HG02798 (cell line): ENCODE results near the gene TTC16.
"Not testable (repeated sequence)": the region's sequence is repeated elsewhere in the genome, so short reads cannot be mapped to it uniquely, and the experiment has no call there.

Source experiments
- ATAC-seq: cut with Tn5 transposase; IDR thresholded peaks from one replicate; pipeline ENCODE4 v1.9.1; 2021; ENCODE audit warnings: mild to moderate bottlenecking; ENCODE audit not compliant: unreplicated experiment, poor library complexity

TTC16 gene

GRCh38 chr9:127735530-127736185, 19.8 kb downstream of the TTC16 start:
- ATAC-seq: peak; percentile 1

- ATAC-seq: no peak
These were observed 22.8 kb downstream of the TTC16 start for GRCh38 chr9:127738666-127739065.

- no peak for ATAC-seq
These were observed 23.9 kb downstream of the TTC16 start for GRCh38 chr9:127739614-127740330.

- no peak for ATAC-seq
These were observed 26.1 kb downstream of the TTC16 start for GRCh38 chr9:127741831-127742434.

GRCh38 chr9:127742435-127743088, 26.7 kb downstream of the TTC16 start:
- ATAC-seq: no peak

- ATAC-seq: no peak
These were observed 28.7 kb downstream of the TTC16 start for GRCh38 chr9:127744398-127745110.

GRCh38 chr9:127746959-127747569, 31.2 kb downstream of the TTC16 start:
- ATAC-seq: no peak

- ATAC-seq: no peak
These were observed 33.4 kb downstream of the TTC16 start for GRCh38 chr9:127749090-127749787.

- ATAC-seq: no peak
These were observed 35.6 kb downstream of the TTC16 start for GRCh38 chr9:127751269-127752054.

GRCh38 chr9:127753148-127753547, 37.3 kb downstream of the TTC16 start:
- ATAC-seq: no peak

GRCh38 chr9:127753622-127754021, 37.7 kb downstream of the TTC16 start:
- no peak for ATAC-seq

- no peak for ATAC-seq
These were observed 38.5 kb downstream of the TTC16 start for GRCh38 chr9:127754099-127755060.

- ATAC-seq: no peak
These were observed 39.5 kb downstream of the TTC16 start for GRCh38 chr9:127755061-127756060.

- ATAC-seq: no peak
These were observed 40.4 kb downstream of the TTC16 start for GRCh38 chr9:127756233-127756632.

GRCh38 chr9:127756776-127757175, 40.9 kb downstream of the TTC16 start:
- not testable (repeated sequence) for ATAC-seq

- ATAC-seq: no peak
These were observed 43.0 kb downstream of the TTC16 start for GRCh38 chr9:127758843-127759242.
